ENCODE results near the gene KLK1. TPM values are rescaled to one million over a fixed set of nuclear protein-coding genes. Genes with fewer than 3 reads are reported as not detected.

Gene KLK1
- polyA plus RNA-seq, 2 of the 4 experiments (the other 2 are of a cell fraction), result 0.30 TPM; not detected in 1

DNA sequence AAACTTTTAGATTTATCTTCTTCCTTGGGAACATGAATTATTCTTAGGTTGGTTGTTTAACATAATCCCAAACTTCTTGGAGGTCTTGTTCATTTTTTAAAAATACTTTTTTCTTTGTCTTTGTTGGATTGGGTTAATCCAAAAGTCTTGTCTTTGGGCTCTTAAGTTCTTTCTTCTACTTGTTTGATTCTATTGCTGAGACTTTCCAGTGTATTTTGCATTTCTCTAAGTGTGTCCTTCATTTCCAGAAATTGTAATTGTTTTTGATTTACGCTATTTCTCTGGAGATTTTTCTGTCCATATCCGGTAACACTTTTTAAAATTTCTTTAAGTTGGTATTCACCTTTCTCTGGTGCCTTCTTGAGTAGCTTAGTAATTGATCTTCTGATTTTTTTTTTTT, 19.6 kb upstream of the KLK1 start:
- Histone ChIP-seq H3K4me1 (no peaks in the 10 kb centered on the region), H3K9me3 (peaks cover 17% of the 10 kb centered on the region; the same call in 2 of the 3 replicates), H3K4me3 (no peak overlapping the region), H3K4me2 (no peak overlapping the region), H3K27ac (no peak overlapping the region)
- ChIA-PET CTCF (interaction anchor here (1.4 to 3.5 kb wide), 2 partner anchors 21 to 78 kb away, joined by 4 to 15 read pairs; no protein-coding TSS in a partner anchor), POLR2A (no interaction called here)
- TF ChIP-seq HOXB13 (CRISPR knock-in tag; IDR thresholded peaks at IDR 0.05; ENCODE audit: low read depth) (no peak), HEYL (CRISPR knock-in tag; IDR thresholded peaks at IDR 0.05) (no peak), POLR2AphosphoS2 (conservative IDR thresholded peaks at IDR 0.05; ENCODE audit: low read length) (no peak), ESRRA (IDR thresholded peaks at IDR 0.05; ENCODE audit: borderline replicate concordance, low read length) (no peak), ZNF302 (CRISPR knock-in tag; IDR thresholded peaks at IDR 0.05) (no peak), RNF2 (IDR thresholded peaks at IDR 0.05; ENCODE audit: borderline replicate concordance, low read depth) (no peak), ZC3H11A (IDR thresholded peaks at IDR 0.05) (no peak), KDM1A (IDR thresholded peaks at IDR 0.05; ENCODE audit: low read depth) (no peak)
- TF ChIP-seq, protein P1, sequence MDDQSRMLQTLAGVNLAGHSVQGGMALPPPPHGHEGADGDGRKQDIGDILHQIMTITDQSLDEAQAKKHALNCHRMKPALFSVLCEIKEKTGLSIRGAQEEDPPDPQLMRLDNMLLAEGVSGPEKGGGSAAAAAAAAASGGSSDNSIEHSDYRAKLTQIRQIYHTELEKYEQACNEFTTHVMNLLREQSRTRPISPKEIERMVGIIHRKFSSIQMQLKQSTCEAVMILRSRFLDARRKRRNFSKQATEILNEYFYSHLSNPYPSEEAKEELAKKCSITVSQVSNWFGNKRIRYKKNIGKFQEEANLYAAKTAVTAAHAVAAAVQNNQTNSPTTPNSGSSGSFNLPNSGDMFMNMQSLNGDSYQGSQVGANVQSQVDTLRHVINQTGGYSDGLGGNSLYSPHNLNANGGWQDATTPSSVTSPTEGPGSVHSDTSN (IDR thresholded peaks at IDR 0.05), result no peak
- TF ChIP-seq, protein P2, sequence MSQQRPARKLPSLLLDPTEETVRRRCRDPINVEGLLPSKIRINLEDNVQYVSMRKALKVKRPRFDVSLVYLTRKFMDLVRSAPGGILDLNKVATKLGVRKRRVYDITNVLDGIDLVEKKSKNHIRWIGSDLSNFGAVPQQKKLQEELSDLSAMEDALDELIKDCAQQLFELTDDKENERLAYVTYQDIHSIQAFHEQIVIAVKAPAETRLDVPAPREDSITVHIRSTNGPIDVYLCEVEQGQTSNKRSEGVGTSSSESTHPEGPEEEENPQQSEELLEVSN (IDR thresholded peaks at IDR 0.05; ENCODE audit: borderline replicate concordance, low read depth), result no peak
- TF ChIP-seq, protein P3, sequence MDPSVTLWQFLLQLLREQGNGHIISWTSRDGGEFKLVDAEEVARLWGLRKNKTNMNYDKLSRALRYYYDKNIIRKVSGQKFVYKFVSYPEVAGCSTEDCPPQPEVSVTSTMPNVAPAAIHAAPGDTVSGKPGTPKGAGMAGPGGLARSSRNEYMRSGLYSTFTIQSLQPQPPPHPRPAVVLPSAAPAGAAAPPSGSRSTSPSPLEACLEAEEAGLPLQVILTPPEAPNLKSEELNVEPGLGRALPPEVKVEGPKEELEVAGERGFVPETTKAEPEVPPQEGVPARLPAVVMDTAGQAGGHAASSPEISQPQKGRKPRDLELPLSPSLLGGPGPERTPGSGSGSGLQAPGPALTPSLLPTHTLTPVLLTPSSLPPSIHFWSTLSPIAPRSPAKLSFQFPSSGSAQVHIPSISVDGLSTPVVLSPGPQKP (IDR thresholded peaks at IDR 0.05; ENCODE audit: low read depth, low read length), result no peak
- TF ChIP-seq, protein P4, sequence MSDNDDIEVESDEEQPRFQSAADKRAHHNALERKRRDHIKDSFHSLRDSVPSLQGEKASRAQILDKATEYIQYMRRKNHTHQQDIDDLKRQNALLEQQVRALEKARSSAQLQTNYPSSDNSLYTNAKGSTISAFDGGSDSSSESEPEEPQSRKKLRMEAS (IDR thresholded peaks at IDR 0.05), result no peak
- DNase-seq (ENCODE audit: low read depth in 1 of 2, low spot score in 1 of 2), result no peak
- no peak for FAIRE-seq
- 17% methylated on average over 2 of the region's 2 CpGs for WGBS (ENCODE audit: missing lambda C conversion rate)
- ATAC-seq, result no peak

DNA sequence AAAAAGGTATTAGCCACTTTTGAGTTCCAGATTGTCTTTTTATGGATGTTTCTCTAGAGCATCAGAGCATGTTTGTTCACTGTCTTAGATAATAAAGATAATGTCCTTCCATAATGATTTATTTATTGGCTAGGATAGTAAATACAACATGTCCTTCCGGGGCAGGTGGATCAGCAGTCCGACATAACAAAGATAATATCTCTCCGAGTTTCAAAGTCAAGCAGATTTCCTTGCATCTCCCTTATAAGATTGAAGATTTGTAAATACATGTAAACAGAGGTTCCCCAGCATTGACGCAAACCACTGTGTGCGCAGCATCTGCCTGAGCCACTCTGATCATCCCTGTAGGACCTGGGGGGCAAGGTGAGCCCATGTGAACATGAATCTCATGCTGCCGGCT, 18.5 kb upstream of the KLK1 start:
- no peak overlapping the region for H3K4me3 ChIP-seq
- WGBS (ENCODE audit: missing lambda C conversion rate), result 66% methylated on average over 6 of the region's 6 CpGs
- DNase-seq (ENCODE audit: low read depth in 1 of 2, low spot score in 1 of 2) (no peak), ATAC-seq (no peak), FAIRE-seq (peak; percentile 51)
- TF ChIP-seq CEBPB (IDR thresholded peaks at IDR 0.05), result no peak
- no peak for TF ChIP-seq ZFP36 (IDR thresholded peaks at IDR 0.05; ENCODE audit: borderline replicate concordance, partially characterized antibody)
- no peak for TF ChIP-seq POLR2A (IDR thresholded peaks at IDR 0.05; ENCODE audit: low read length)
- TF ChIP-seq, protein P5, sequence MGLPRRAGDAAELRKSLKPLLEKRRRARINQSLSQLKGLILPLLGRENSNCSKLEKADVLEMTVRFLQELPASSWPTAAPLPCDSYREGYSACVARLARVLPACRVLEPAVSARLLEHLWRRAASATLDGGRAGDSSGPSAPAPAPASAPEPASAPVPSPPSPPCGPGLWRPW (IDR thresholded peaks at IDR 0.05), result no peak
- TF ChIP-seq, protein P6, sequence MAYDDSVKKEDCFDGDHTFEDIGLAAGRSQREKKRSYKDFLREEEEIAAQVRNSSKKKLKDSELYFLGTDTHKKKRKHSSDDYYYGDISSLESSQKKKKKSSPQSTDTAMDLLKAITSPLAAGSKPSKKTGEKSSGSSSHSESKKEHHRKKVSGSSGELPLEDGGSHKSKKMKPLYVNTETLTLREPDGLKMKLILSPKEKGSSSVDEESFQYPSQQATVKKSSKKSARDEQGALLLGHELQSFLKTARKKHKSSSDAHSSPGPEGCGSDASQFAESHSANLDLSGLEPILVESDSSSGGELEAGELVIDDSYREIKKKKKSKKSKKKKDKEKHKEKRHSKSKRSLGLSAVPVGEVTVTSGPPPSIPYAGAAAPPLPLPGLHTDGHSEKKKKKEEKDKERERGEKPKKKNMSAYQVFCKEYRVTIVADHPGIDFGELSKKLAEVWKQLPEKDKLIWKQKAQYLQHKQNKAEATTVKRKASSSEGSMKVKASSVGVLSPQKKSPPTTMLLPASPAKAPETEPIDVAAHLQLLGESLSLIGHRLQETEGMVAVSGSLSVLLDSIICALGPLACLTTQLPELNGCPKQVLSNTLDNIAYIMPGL (CRISPR knock-in tag; IDR thresholded peaks at IDR 0.05; ENCODE audit: borderline replicate concordance), result no peak
- TF ChIP-seq EHF (CRISPR knock-in tag; IDR thresholded peaks at IDR 0.05), result no peak
- TF ChIP-seq TP53 (CRISPR knock-in tag; IDR thresholded peaks at IDR 0.05), result no peak
- POLR2A ChIA-PET, result no interaction called here
- CTCF ChIA-PET, result interaction anchor here (1.0 kb wide), 1 partner anchor 80 kb away, joined by 5 read pairs; no protein-coding TSS in a partner anchor
- no peaks in the 10 kb centered on the region for H3K4me1 ChIP-seq
- no peak overlapping the region for H3K4me2 ChIP-seq
- H3K9me3 ChIP-seq, result peaks cover 17% of the 10 kb centered on the region; the same call in 2 of the 3 replicates
- H3K27ac ChIP-seq, result no peak overlapping the region
